ENCODE data around the gene IER2. TPM values are rescaled to one million over a fixed set of nuclear protein-coding genes. Genes with fewer than 3 reads are reported as not detected.

IER2 gene
- total and polyA plus RNA-seq, 12 donors, result 19.2 to 54.6 (median 36.0) TPM

- H3K4me3 ChIP-seq, result peak overlapping the region; percentile 53 to 99 (median 97)
- ATAC-seq, result peak in 5 of 8 donors; percentile 4 to 29 (median 7)
- no peaks in the 10 kb centered on the region for H3K27me3 ChIP-seq
- 15 to 20% methylated on average over 20 of the region's 20 CpGs for WGBS, 2 donors
- intact Hi-C loops (cut with DNase I), result loop anchor here in 4 of 10 donors (2.0 to 10.0 kb wide), 4 partner anchors 34 to 148 kb away; partner anchors contain the start of genes IER2 (in 3 of the 4) and STX10 (in 3 of the 4)
- H3K27ac ChIP-seq, result peak overlapping the region in 9 of 10 donors; percentile 56 to 87 (median 77)
- peaks cover 0 to 40% (median 10%) of the 10 kb centered on the region in 9 donors for H3K36me3 ChIP-seq
- no peak for DNase-seq
- no peaks in the 10 kb centered on the region for H3K9me3 ChIP-seq
- H3K4me1 ChIP-seq, result peaks cover 12 to 54% (median 44%) of the 10 kb centered on the region in 9 donors
- no peak for TF ChIP-seq CTCF (IDR thresholded peaks at IDR 0.05)
Measured at GRCh38 chr19:13117176-13117771, 32.9 kb upstream of the IER2 start.

GRCh38 chr19:13117772-13118423, 32.3 kb upstream of the IER2 start, which contains the start of gene NACC1:
Gene NACC1, plus strand, starts transcription at chr19:13118264. Its CDS starts 16,944 bp downstream, at chr19:13135208.
- H3K4me3 ChIP-seq, result peak within 1 kb of the TSS; percentile 89 to 99 (median 97)
- H3K9me3 ChIP-seq, result no peaks in the 10 kb centered on the region
- DNase-seq (peak; percentile 89 to 90), ATAC-seq (peak; percentile 93 to 97 (median 96))
- no peak for TF ChIP-seq CTCF (IDR thresholded peaks at IDR 0.05)
- WGBS, 2 donors, result 3 to 5% methylated on average over 36 to 65 of the region's 65 CpGs
- H3K27me3 ChIP-seq, result no peaks in the 10 kb centered on the region
- H3K27ac ChIP-seq, result peak within 1 kb of the TSS in 9 of 10 donors; percentile 65 to 91 (median 77)
- H3K4me1 ChIP-seq, result peaks cover 12 to 54% (median 44%) of the 10 kb centered on the region in 9 donors
- intact Hi-C loops (cut with DNase I), result loop anchor here in 4 of 10 donors (2.0 to 10.0 kb wide), 4 partner anchors 33 to 147 kb away; partner anchors contain the start of genes IER2 (in 3 of the 4) and STX10 (in 3 of the 4)
- H3K36me3 ChIP-seq, result peaks cover 0 to 34% (median 6%) of the 10 kb centered on the region in 9 donors

- Histone ChIP-seq H3K27ac (peak overlapping the region in 8 of 10 donors; percentile 15 to 91 (median 74)), H3K27me3 (no peaks in the 10 kb centered on the region), H3K4me1 (peaks cover 12 to 54% (median 44%) of the 10 kb centered on the region in 9 donors), H3K4me3 (peak overlapping the region; percentile 69 to 97 (median 94)), H3K9me3 (no peaks in the 10 kb centered on the region), H3K36me3 (peaks cover 0 to 27% (median 0%) of the 10 kb centered on the region in 9 donors)
- 1 to 2% methylated on average over 37 to 57 of the region's 57 CpGs for WGBS, 2 donors
- peak in 1 of 2 donors; percentile 45 for DNase-seq
- no peak for TF ChIP-seq CTCF (IDR thresholded peaks at IDR 0.05)
- ATAC-seq, result peak in 3 of 8 donors; percentile 4 to 12 (median 8)
- intact Hi-C loops (cut with DNase I), result loop anchor here in 2 of 10 donors (5.0 to 10.0 kb wide), 2 partner anchors 34 to 146 kb away; partner anchors contain the start of genes IER2 (in 2 of the 2) and STX10 (in 2 of the 2)
Measured at GRCh38 chr19:13118424-13119193, 31.6 kb upstream of the IER2 start.
